H9 (cell line): ENCODE results near the gene MUSK. TPM values are rescaled to one million over a fixed set of nuclear protein-coding genes. Genes with fewer than 3 reads are reported as not detected.

Experiments used
- DNase-seq: peaks from one replicate; pipeline ENCODE4 v3.0.0-alpha.2; 2017
- H2AFZ ChIP-seq: one replicate; pipeline ENCODE4 v1.6.1; 2013; ENCODE audit warnings: mild to moderate bottlenecking, low read length, control low read depth, moderate library complexity
- H2AK5ac ChIP-seq: 2 replicates; pipeline ENCODE4 v1.6.1; 2013; ENCODE audit warnings: low read length, control low read depth, mixed read lengths; ENCODE audit not compliant: insufficient read length
- H2BK120ac ChIP-seq: one replicate; pipeline ENCODE4 v1.6.1; 2013; ENCODE audit warnings: low read depth, mild to moderate bottlenecking, low read length, control low read depth, inconsistent platforms; ENCODE audit not compliant: poor library complexity, severe bottlenecking
- H2BK12ac ChIP-seq: 2 replicates; pipeline ENCODE4 v1.6.1; 2013; ENCODE audit warnings: low read length, control low read depth, mixed read lengths, low read depth; ENCODE audit not compliant: insufficient read length
- H2BK15ac ChIP-seq: 2 replicates; pipeline ENCODE4 v1.6.1; 2013; ENCODE audit warnings: low read depth, low read length, control low read depth
- H2BK20ac ChIP-seq: one replicate; pipeline ENCODE4 v1.6.1; 2013; ENCODE audit warnings: low read depth, mild to moderate bottlenecking, low read length, control low read depth, inconsistent platforms; ENCODE audit not compliant: poor library complexity, severe bottlenecking
- H2BK5ac ChIP-seq: 2 replicates; pipeline ENCODE4 v1.6.1; 2013; ENCODE audit warnings: low read length, control low read depth, mixed read lengths; ENCODE audit not compliant: insufficient read length
- H3K14ac ChIP-seq: 2 replicates; pipeline ENCODE4 v1.6.1; 2013; ENCODE audit warnings: low read length, control low read depth; ENCODE audit not compliant: insufficient read depth
- H3K18ac ChIP-seq: 2 replicates; pipeline ENCODE4 v1.6.1; 2013; ENCODE audit warnings: low read depth, mild to moderate bottlenecking, mixed read lengths, low read length, control low read depth; ENCODE audit not compliant: insufficient read length
- H3K23ac ChIP-seq: 2 replicates; pipeline ENCODE4 v1.6.1; 2013; ENCODE audit warnings: low read length, control low read depth, mixed read lengths, low read depth; ENCODE audit not compliant: insufficient read length
- H3K23me2 ChIP-seq: 2 replicates; pipeline ENCODE4 v1.6.1; 2013; ENCODE audit warnings: low read depth, mild to moderate bottlenecking, mixed read lengths, low read length, control low read depth; ENCODE audit not compliant: insufficient read length, poor library complexity, severe bottlenecking
- H3K27ac ChIP-seq: 2 replicates; pipeline ENCODE4 v1.5.1; 2013; ENCODE audit warnings: low read length, control low read depth, mixed read lengths, low read depth; ENCODE audit not compliant: insufficient read length
- H3K27me3 ChIP-seq: 2 replicates; pipeline ENCODE4 v1.6.1; 2013; ENCODE audit warnings: low read length, control low read depth, inconsistent platforms; ENCODE audit not compliant: insufficient read depth
- H3K4ac ChIP-seq: 2 replicates; pipeline ENCODE4 v1.6.1; 2013; ENCODE audit warnings: low read depth, mild to moderate bottlenecking, control low read depth, inconsistent platforms, low read length, moderate library complexity
- H3K4me1 ChIP-seq: 2 replicates; pipeline ENCODE4 v1.6.1; 2013; ENCODE audit warnings: low read length, control low read depth, inconsistent platforms; ENCODE audit not compliant: insufficient read depth
- H3K4me2 ChIP-seq: 2 replicates; pipeline ENCODE4 v1.6.1; 2013; ENCODE audit warnings: low read length, control low read depth, mixed read lengths; ENCODE audit not compliant: insufficient read length, insufficient read depth
- H3K56ac ChIP-seq: 2 replicates; pipeline ENCODE4 v1.6.1; 2013; ENCODE audit warnings: low read depth, mild to moderate bottlenecking, mixed read lengths, low read length, control low read depth; ENCODE audit not compliant: insufficient read length
- H3K79me1 ChIP-seq: 2 replicates; pipeline ENCODE4 v1.6.1; 2013; ENCODE audit warnings: low read depth, mild to moderate bottlenecking, moderate library complexity, low read length, control low read depth, inconsistent platforms; ENCODE audit not compliant: insufficient read depth, poor library complexity, severe bottlenecking
- H3K79me2 ChIP-seq: 2 replicates; pipeline ENCODE4 v1.6.1; 2013; ENCODE audit warnings: low read length, control low read depth, inconsistent platforms; ENCODE audit not compliant: insufficient read depth
- H3K9ac ChIP-seq: 2 replicates; pipeline ENCODE4 v1.6.1; 2013; ENCODE audit warnings: low read length, control low read depth, mixed read lengths; ENCODE audit not compliant: insufficient read length; ENCODE audit errors: extremely low read depth
- H3K9me3 ChIP-seq: one replicate; pipeline ENCODE4 v1.6.1; 2013; ENCODE audit warnings: low read depth, low read length, inconsistent platforms; ENCODE audit not compliant: control insufficient read depth
- H3T11ph ChIP-seq: one replicate; pipeline ENCODE4 v1.6.1; 2013; ENCODE audit warnings: mild to moderate bottlenecking, low read length, control low read depth, inconsistent platforms
- H4K20me1 ChIP-seq: one replicate; pipeline ENCODE4 v1.6.1; 2013; ENCODE audit not compliant: control insufficient read depth, insufficient read length, insufficient read depth
- H4K5ac ChIP-seq: 2 replicates; pipeline ENCODE4 v1.6.1; 2013; ENCODE audit warnings: low read depth, mild to moderate bottlenecking, mixed read lengths, low read length, control low read depth; ENCODE audit not compliant: insufficient read length
- H4K8ac ChIP-seq: replicated peaks from 2 replicates; pipeline ENCODE4 v1.6.1; 2013; ENCODE audit warnings: low read length, control low read depth, mixed read lengths, low read depth; ENCODE audit not compliant: insufficient read length
- H4K91ac ChIP-seq: 2 replicates; pipeline ENCODE4 v1.6.1; 2013; ENCODE audit warnings: low read depth, mild to moderate bottlenecking, moderate library complexity, mixed read lengths, low read length, control low read depth; ENCODE audit not compliant: insufficient read length
- H3K27ac Mint-ChIP-seq, 3 experiments: 2 replicates in 2 of 3; 3 replicates in 1 of 3; pipeline ENCODE4 v1.8.0; 2020 to 2021; ENCODE audit warnings: mixed read lengths in 3 of 3, mild to moderate bottlenecking in 1 of 3, moderate library complexity in 1 of 3
- H3K27me3 Mint-ChIP-seq: 2 replicates; pipeline ENCODE4 v1.8.0; 2021; ENCODE audit warnings: low read depth, mild to moderate bottlenecking, moderate library complexity, mixed read lengths
- H3K36me3 Mint-ChIP-seq, 3 experiments: 2 replicates in 2 of 3; 3 replicates in 1 of 3; pipeline ENCODE4 v1.8.0; 2020 to 2021; ENCODE audit warnings: low read depth in 3 of 3, mixed read lengths in 3 of 3; ENCODE audit not compliant: insufficient read depth in 1 of 3
- H3K4me1 Mint-ChIP-seq, 2 experiments: 2 replicates each; pipeline ENCODE4 v1.8.0; 2020; ENCODE audit warnings: mixed read lengths in 2 of 2
- H3K4me3 Mint-ChIP-seq, 2 experiments: 2 replicates in 1 of 2; 3 replicates in 1 of 2; pipeline ENCODE4 v1.8.0; 2020 to 2021; ENCODE audit warnings: mild to moderate bottlenecking in 2 of 2, mixed read lengths in 2 of 2, moderate library complexity in 1 of 2
- H3K9me3 Mint-ChIP-seq, 2 experiments: 2 replicates in 1 of 2; 3 replicates in 1 of 2; pipeline ENCODE4 v1.8.0; 2020; ENCODE audit warnings: mild to moderate bottlenecking in 2 of 2, mixed read lengths in 2 of 2, moderate library complexity in 1 of 2
- WGBS: extraction: QIAGEN DNeasy Blood & Tissue Kit; methylation state at CpG from one replicate; pipeline ENCODE4 v1.1.7; 2013; ENCODE audit warnings: missing lambda C conversion rate, low lambda C conversion rate, mixed read lengths; ENCODE audit not compliant: insufficient read length; ENCODE audit errors: extremely low coverage; 5-methylcytosine and 5-hydroxymethylcytosine counted together
- total RNA-seq: library from RNA; stranded (reverse); gene quantifications from 2 replicates; pipeline ENCODE4 v1.2.1, GENCODE V29; 2021
- TF ChIP-seq, protein P1 (sequence below): fragments of 200-600 bp; sonication (generic); conservative IDR thresholded peaks from 3 replicates; pipeline ENCODE4 v1.8.0; 2021; ENCODE audit warnings: antibody characterized with exemption, mild to moderate bottlenecking

Gene MUSK
- total RNA-seq, 1 experiment from 2014 or later, result not detected

DNA sequence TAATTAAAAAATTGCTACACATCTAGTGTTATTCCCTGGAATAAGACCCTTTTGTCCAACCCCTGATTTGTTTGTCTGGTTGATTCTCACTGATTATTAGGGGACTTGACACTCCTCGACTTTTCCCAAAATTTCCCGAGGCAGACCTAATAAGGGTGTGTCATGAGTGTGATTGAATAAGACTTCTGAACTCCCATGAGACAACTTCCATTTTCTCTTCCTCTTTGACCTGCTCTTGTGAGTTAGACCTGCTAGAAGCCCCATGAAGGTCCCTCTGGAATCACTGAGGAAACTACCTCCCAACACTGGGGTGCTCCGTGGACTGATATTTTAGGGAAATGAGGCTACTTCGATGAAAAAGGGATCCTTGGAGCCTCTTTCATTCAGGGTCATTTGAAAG lies 83.4 kb downstream of the MUSK start:
- no peak overlapping the region for H3K4me3 Mint-ChIP-seq
- Histone ChIP-seq H3K18ac (no peak overlapping the region), H4K5ac (no peak overlapping the region), H3K9me3 (no peaks in the 10 kb centered on the region), H3K9ac (no peak overlapping the region), H3K27me3 (no peaks in the 10 kb centered on the region), H4K8ac (no peak overlapping the region), H4K91ac (no peak overlapping the region), H2BK5ac (no peak overlapping the region), H2BK12ac (no peak overlapping the region), H3K79me1 (no peaks in the 10 kb centered on the region), H3K4ac (no peak overlapping the region), H3K23me2 (no peaks in the 10 kb centered on the region), H2BK20ac (no peak overlapping the region), H3K14ac (no peak overlapping the region), H2AK5ac (no peak overlapping the region), H2BK15ac (no peak overlapping the region), H3T11ph (no peak overlapping the region), H3K23ac (no peak overlapping the region), H3K4me2 (no peak overlapping the region), H3K79me2 (no peaks in the 10 kb centered on the region), H2BK120ac (no peak overlapping the region), H3K4me1 (no peaks in the 10 kb centered on the region), H2AFZ (no peak overlapping the region), H3K27ac (no peak overlapping the region), H3K56ac (no peak overlapping the region), H4K20me1 (no peaks in the 10 kb centered on the region)
- no peaks in the 10 kb centered on the region for H3K27me3 Mint-ChIP-seq
- TF ChIP-seq, protein P1, sequence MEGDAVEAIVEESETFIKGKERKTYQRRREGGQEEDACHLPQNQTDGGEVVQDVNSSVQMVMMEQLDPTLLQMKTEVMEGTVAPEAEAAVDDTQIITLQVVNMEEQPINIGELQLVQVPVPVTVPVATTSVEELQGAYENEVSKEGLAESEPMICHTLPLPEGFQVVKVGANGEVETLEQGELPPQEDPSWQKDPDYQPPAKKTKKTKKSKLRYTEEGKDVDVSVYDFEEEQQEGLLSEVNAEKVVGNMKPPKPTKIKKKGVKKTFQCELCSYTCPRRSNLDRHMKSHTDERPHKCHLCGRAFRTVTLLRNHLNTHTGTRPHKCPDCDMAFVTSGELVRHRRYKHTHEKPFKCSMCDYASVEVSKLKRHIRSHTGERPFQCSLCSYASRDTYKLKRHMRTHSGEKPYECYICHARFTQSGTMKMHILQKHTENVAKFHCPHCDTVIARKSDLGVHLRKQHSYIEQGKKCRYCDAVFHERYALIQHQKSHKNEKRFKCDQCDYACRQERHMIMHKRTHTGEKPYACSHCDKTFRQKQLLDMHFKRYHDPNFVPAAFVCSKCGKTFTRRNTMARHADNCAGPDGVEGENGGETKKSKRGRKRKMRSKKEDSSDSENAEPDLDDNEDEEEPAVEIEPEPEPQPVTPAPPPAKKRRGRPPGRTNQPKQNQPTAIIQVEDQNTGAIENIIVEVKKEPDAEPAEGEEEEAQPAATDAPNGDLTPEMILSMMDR, result no peak
- H3K4me1 Mint-ChIP-seq, result peaks cover 3 to 4% of the 10 kb centered on the region in 2 experiments; a peak in 3 of 4 replicates
- no peaks in the 10 kb centered on the region for H3K9me3 Mint-ChIP-seq
- WGBS, result no CpG with 5 or more reads among the region's 4 CpGs
- no peak overlapping the region for H3K27ac Mint-ChIP-seq
- no peak for DNase-seq
- no peaks in the 10 kb centered on the region for H3K36me3 Mint-ChIP-seq
